GM23248 (cell line): ENCODE data around the gene BCL7B. TPM values are rescaled to one million over a fixed set of nuclear protein-coding genes. Genes with fewer than 3 reads are reported as not detected.
"Not testable (repeated sequence)": the region's sequence is repeated elsewhere in the genome, so short reads cannot be mapped to it uniquely, and the experiment has no call there.

Experiments
- DNase-seq: peaks from one replicate; pipeline ENCODE4 v3.0.0-alpha.2; 2015
- H2AFZ ChIP-seq: fragments of 200-600 bp; sonication (generic); 2 replicates; pipeline ENCODE4 v1.6.1; 2016; ENCODE audit warnings: antibody characterized with exemption
- H3F3A ChIP-seq: fragments of 200-600 bp; sonication (generic); 2 replicates; pipeline ENCODE4 v1.6.1; 2016; ENCODE audit warnings: mild to moderate bottlenecking, antibody characterized with exemption, mixed run types; ENCODE audit not compliant: insufficient read depth
- H3K27ac ChIP-seq: fragments of 200-600 bp; sonication (generic); 2 replicates; pipeline ENCODE4 v1.5.1; 2016; ENCODE audit warnings: mild to moderate bottlenecking
- H3K27me3 ChIP-seq: fragments of 200-600 bp; sonication (generic); replicated peaks from 2 replicates; pipeline ENCODE4 v1.6.1; 2016; ENCODE audit warnings: mild to moderate bottlenecking; ENCODE audit not compliant: insufficient read depth
- H3K36me3 ChIP-seq: fragments of 200-600 bp; sonication (generic); 2 replicates; pipeline ENCODE4 v1.6.1; 2016; ENCODE audit warnings: low read depth, mild to moderate bottlenecking
- H3K4me1 ChIP-seq: fragments of 200-600 bp; sonication (generic); 2 replicates; pipeline ENCODE4 v1.6.1; 2016; ENCODE audit warnings: mild to moderate bottlenecking; ENCODE audit not compliant: insufficient read depth
- H3K4me2 ChIP-seq: fragments of 200-600 bp; sonication (generic); one replicate; pipeline ENCODE4 v1.6.1; 2016; ENCODE audit warnings: mild to moderate bottlenecking; ENCODE audit not compliant: unreplicated experiment
- H3K4me3 ChIP-seq: fragments of 200-600 bp; sonication (generic); 2 replicates; pipeline ENCODE4 v1.5.1; 2016; ENCODE audit warnings: mild to moderate bottlenecking
- H3K79me2 ChIP-seq: fragments of 200-600 bp; sonication (generic); 2 replicates; pipeline ENCODE4 v1.6.1; 2016; ENCODE audit warnings: mild to moderate bottlenecking; ENCODE audit not compliant: insufficient read depth
- H3K9ac ChIP-seq: fragments of 200-600 bp; sonication (generic); 2 replicates; pipeline ENCODE4 v1.6.1; 2016; ENCODE audit warnings: mild to moderate bottlenecking
- H3K9me2 ChIP-seq: fragments of 200-600 bp; sonication (generic); 2 replicates; pipeline ENCODE4 v1.6.1; 2016; ENCODE audit warnings: mixed run types, mild to moderate bottlenecking, moderate library complexity; ENCODE audit not compliant: insufficient read depth
- H3K9me3 ChIP-seq: fragments of 200-600 bp; sonication (generic); one replicate; pipeline ENCODE4 v1.6.1; 2017; ENCODE audit warnings: low read depth
- H4K20me1 ChIP-seq: fragments of 200-600 bp; sonication (generic); 2 replicates; pipeline ENCODE4 v1.6.0; 2016; ENCODE audit not compliant: insufficient read depth
- EZH2 ChIP-seq: fragments of 200-600 bp; sonication (generic); IDR thresholded peaks from 2 replicates; pipeline ENCODE4 v1.6.1; 2018; ENCODE audit warnings: antibody characterized with exemption, mild to moderate bottlenecking; ENCODE audit not compliant: insufficient read depth, poor library complexity, severe bottlenecking
- EZH2phosphoT487 ChIP-seq: fragments of 200-600 bp; sonication (generic); IDR thresholded peaks from 2 replicates; pipeline ENCODE4 v1.6.1; 2018; ENCODE audit warnings: antibody characterized with exemption, moderate library complexity, mild to moderate bottlenecking, low read depth; ENCODE audit not compliant: insufficient read depth
- WGBS, 2 experiments: methylation state at CpG; one replicate each; pipeline ENCODE4 v1.1.6; 2015 to 2017; ENCODE audit warnings: low lambda C conversion rate in 2 of 2, low coverage in 1 of 2; ENCODE audit errors: missing lambda C conversion rate in 2 of 2; 5-methylcytosine and 5-hydroxymethylcytosine counted together
- in situ Hi-C: fragments of 300-500 bp; cut with MboI; formaldehyde crosslinking; loops from 2 replicates; pipeline ENCODE4 v1.15.0; 2020
- polyA plus RNA-seq: library from polyadenylated mRNA; unstranded; fragments of >200 nt; fragmentation: Nextera tagmentation; extraction: Ambion mirVana; gene quantifications from 2 replicates; pipeline ENCODE4 v1.2.1, GENCODE V29; 2016
- total RNA-seq: library from RNA; depleted of rRNA; stranded (reverse); fragments of >200 nt; shearing (Covaris generic); gene quantifications from 2 replicates; pipeline ENCODE4 v1.2.3, GENCODE V29; 2014

The BCL7B gene
- total and polyA plus RNA-seq, 2 experiments from 2014 or later, result 24.8 to 72.6 TPM

DNA sequence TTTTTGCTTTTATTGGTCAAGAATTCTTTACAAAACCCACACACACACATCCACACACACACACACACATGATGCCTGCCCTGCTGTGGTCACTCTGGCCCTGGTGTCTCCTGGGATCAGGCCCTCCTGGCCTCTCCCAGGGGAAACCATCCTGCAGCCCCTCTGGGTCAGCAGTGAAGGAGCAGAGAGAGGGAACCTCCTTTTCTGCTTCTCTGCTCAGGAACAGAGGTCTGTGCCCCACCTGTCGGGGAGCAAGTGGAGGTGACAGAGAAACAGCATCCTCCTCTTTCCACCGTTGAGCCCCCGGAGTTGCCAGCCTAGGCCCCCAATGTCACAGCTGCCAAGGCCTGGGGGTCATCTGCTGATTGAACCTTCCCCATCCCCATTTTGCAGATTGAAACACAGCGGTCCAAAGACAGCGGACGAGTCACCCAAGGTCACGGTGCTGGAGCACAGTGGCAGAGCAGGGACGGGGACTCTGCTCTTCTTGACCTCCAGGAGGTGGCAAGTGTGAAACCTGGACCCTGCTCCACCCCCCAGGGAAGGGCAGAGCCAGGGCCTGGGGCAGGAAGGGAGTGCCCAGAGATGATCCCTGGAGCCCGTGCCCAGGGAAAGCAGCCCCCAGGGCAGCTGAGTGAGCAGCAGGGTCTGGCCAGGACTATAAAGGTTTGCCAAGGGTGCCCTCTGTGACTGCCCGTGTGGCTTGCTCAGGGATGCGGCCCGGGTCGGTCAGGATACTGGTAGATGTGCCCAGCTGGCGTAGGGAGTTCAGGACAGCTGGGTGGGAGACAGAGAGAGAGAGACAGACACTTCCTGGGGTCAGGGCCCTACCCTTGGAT is 35.9 kb upstream of the BCL7B start:
- no peak overlapping the region for H3K4me2 ChIP-seq
- no peak overlapping the region for H3K9ac ChIP-seq
- in situ Hi-C loops, result no loop called here
- no peaks in the 10 kb centered on the region for H3K79me2 ChIP-seq
- H3K36me3 ChIP-seq, result no peaks in the 10 kb centered on the region
- no peaks in the 10 kb centered on the region for H3K27me3 ChIP-seq
- no peak for DNase-seq
- H3K27ac ChIP-seq, result no peak overlapping the region
- no peaks in the 10 kb centered on the region for H3K9me2 ChIP-seq
- no peaks in the 10 kb centered on the region for H3K4me1 ChIP-seq
- no peak overlapping the region for H2AFZ ChIP-seq
- WGBS, 2 experiments, result 45 to 48% methylated on average over 14 of the region's 14 CpGs
- no peak overlapping the region for H3K4me3 ChIP-seq
- H3K9me3 ChIP-seq, result no peaks in the 10 kb centered on the region
- no peaks in the 10 kb centered on the region for H4K20me1 ChIP-seq
- TF ChIP-seq EZH2, result no peak
- TF ChIP-seq EZH2phosphoT487, result no peak
- H3F3A ChIP-seq, result no peaks in the 10 kb centered on the region

DNA sequence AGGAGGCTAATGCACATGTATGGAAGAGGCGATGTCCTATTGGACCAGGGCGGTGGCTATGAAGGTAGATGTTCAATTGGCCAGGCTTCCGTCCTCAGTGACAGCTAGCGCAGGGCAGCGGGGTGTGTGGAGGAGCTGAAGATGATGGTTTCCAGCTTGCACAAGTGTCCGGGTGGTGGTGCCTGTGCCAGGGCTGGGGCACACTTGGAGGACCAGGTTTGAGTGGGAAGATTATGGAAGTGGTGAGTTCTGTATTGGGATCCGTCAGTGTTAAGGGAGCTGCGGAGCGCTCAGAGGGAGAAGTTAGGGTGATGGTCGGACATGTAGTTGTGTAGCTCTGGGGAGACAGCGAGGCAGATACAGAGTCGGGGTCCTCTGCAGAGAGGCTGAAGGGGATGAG is 29.4 kb upstream of the BCL7B start:
- in situ Hi-C loops, result no loop called here
- H3K27me3 ChIP-seq, result no peaks in the 10 kb centered on the region
- no peak overlapping the region for H3K9ac ChIP-seq
- no peaks in the 10 kb centered on the region for H3K9me3 ChIP-seq
- H4K20me1 ChIP-seq, result no peaks in the 10 kb centered on the region
- DNase-seq, result no peak
- no peaks in the 10 kb centered on the region for H3K79me2 ChIP-seq
- no peaks in the 10 kb centered on the region for H3K4me1 ChIP-seq
- H2AFZ ChIP-seq, result no peak overlapping the region
- no peaks in the 10 kb centered on the region for H3F3A ChIP-seq
- H3K27ac ChIP-seq, result no peak overlapping the region
- no peaks in the 10 kb centered on the region for H3K36me3 ChIP-seq
- H3K4me3 ChIP-seq, result no peak overlapping the region
- TF ChIP-seq EZH2, result no peak
- no peak for TF ChIP-seq EZH2phosphoT487
- H3K4me2 ChIP-seq, result no peak overlapping the region
- H3K9me2 ChIP-seq, result no peaks in the 10 kb centered on the region
- WGBS, 2 experiments, result 86 to 90% methylated on average over 12 of the region's 12 CpGs

- DNase-seq, result no peak
- no peaks in the 10 kb centered on the region for H3K4me1 ChIP-seq
- no peaks in the 10 kb centered on the region for H3K36me3 ChIP-seq
Observed at GRCh38 chr7:73585196-73585595, 27.7 kb upstream of the BCL7B start.

DNA sequence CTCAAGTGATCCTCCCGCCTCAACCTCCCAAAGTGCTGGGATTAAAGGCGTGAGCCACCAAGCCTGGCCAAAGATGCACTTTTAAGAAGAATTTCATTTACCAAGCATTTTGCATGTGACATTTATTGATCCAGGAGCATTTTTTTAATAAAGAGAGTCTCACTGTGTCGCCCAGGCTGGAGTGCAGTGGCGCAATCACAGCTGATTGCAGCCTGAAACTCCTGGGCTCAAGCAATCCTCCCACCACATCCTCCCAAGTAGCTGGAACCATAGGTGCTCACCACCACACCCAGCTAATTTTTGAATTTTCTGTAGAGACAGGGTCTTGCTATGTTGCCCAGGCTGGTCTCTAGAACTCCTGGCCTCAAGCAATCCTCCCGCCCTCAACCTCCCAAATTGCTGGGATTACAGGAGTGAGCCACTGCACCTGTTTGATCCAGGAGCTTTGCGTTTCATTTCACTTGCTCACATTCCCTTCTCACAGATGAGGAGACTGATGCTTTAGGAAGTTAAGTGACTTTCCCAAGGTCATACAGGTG is 25.2 kb upstream of the BCL7B start:
- no peak overlapping the region for H3K4me2 ChIP-seq
- WGBS, 2 experiments, result 79 to 84% methylated on average over 6 of the region's 6 CpGs
- DNase-seq, result no peak
- no peaks in the 10 kb centered on the region for H3K9me3 ChIP-seq
- H3K9ac ChIP-seq, result no peak overlapping the region
- H4K20me1 ChIP-seq, result no peaks in the 10 kb centered on the region
- TF ChIP-seq EZH2phosphoT487 (no peak), EZH2 (no peak)
- no peaks in the 10 kb centered on the region for H3K27me3 ChIP-seq
- in situ Hi-C loops, result no loop called here
- no peaks in the 10 kb centered on the region for H3K9me2 ChIP-seq
- no peaks in the 10 kb centered on the region for H3K36me3 ChIP-seq
- no peak overlapping the region for H3K4me3 ChIP-seq
- no peaks in the 10 kb centered on the region for H3K4me1 ChIP-seq
- no peak overlapping the region for H3K27ac ChIP-seq
- H3F3A ChIP-seq, result peaks cover 3% of the 10 kb centered on the region; the same call in 1 of the 2 replicates
- no peak overlapping the region for H2AFZ ChIP-seq
- peaks cover 5% of the 10 kb centered on the region for H3K79me2 ChIP-seq

More at GRCh38 chr7:73585196-73585595, 27.7 kb upstream of the BCL7B start:
- no peak overlapping the region for H3K27ac ChIP-seq
- no peak overlapping the region for H3K4me3 ChIP-seq
- no peaks in the 10 kb centered on the region for H3K27me3 ChIP-seq
- H3F3A ChIP-seq, result no peaks in the 10 kb centered on the region
- H3K9me3 ChIP-seq, result no peaks in the 10 kb centered on the region
- H2AFZ ChIP-seq, result no peak overlapping the region
- H3K9me2 ChIP-seq, result no peaks in the 10 kb centered on the region
- no peaks in the 10 kb centered on the region for H3K79me2 ChIP-seq
- in situ Hi-C loops, result no loop called here
- no peak overlapping the region for H3K4me2 ChIP-seq
- WGBS, 2 experiments, result 56 to 79% methylated on average over 2 of the region's 2 CpGs
- no peak overlapping the region for H3K9ac ChIP-seq
- H4K20me1 ChIP-seq, result no peaks in the 10 kb centered on the region
- no peak for TF ChIP-seq EZH2
- no peak for TF ChIP-seq EZH2phosphoT487

DNA sequence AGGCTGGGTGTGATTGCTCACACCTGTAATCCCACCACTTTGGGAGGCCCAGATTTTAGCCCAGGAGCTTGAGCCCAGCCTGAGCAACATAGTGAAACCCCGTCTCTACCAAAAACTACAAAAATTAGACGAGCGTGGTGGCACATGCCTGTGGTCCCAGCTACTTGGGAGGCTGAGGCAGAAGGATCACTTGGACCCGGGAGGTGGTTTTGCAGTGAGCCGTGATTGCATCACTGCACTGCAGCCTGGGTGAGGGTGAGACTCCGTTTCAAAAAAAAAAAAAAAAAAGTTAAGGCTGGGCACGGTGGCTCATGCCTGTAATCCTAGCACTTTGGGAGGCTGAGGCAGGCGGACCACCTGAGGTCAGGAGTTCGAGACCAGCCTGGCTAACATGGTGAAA is 23.5 kb upstream of the BCL7B start:
- WGBS, 2 experiments, result 80 to 81% methylated on average over 9 of the region's 9 CpGs
- H2AFZ ChIP-seq, DNase-seq, H3K27me3 ChIP-seq, H3K4me3 ChIP-seq, H3K4me2 ChIP-seq, H3K9ac ChIP-seq, H3K36me3 ChIP-seq, H3K27ac ChIP-seq, in situ Hi-C loops, H3F3A ChIP-seq, H3K9me2 ChIP-seq, H4K20me1 ChIP-seq, H3K9me3 ChIP-seq: not testable (repeated sequence)
- Histone ChIP-seq H3K4me1 (peaks cover 15% of the 10 kb centered on the region; the same call in 1 of the 2 replicates), H3K79me2 (peaks cover 23% of the 10 kb centered on the region)
